DMS 273 treated with DMSO at 0.1 percent for 48 hours (cell line): Measurements from ENCODE around the gene SEPTIN8.

Experiments
- DNase-seq: peaks from one replicate; lab custom pipeline; 2025; lab: John Stamatoyannopoulos, UW

The SEPTIN8 gene

DNA sequence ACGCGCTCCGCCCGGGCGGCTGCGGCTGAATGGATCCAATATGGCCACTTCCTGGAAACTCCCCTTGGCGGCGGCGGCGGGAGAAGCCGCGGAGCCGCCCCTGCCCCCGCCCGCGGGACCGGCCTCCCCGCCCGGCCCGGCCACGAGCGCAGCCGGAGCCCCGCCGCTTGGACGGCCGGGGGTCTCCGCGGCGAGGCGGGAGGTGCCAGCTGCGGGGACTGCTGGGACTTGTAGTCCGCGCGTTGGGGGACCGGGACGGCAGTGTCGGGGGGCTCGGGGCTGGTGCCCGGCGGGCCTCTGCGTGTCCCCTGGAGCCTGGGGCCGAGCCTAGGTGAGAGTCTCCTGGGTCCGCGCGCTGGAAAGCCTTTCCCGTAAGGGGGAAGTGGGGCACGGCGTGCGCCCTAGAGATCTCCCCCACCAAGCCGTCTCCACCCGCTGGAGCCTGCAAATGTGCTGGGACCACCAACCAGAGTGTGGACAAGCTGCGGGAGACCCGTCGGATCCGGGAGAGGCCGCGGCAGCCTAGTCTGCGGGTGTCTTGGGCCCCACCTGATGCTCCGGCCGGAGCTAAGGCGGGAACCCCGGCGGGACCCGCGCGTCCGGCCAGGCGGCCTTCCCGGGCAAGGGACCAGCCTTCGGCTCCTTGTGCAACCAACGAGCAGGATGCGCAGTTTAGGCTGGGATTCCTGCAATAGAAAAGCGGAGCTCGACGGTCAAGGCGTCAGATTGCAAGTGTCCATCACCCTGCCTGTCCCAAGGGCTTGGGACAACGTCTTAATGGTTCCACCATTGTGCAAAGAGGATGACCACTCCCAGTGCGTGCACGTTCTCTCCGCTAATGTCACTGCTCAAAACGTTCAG, at the start of gene SEPTIN8:
TSS of gene SEPTIN8 (minus strand) at position 31 of the 861 bp plus-strand sequence. CDS start 102 bp downstream, outside the sequence.
- no peak for DNase-seq

DNA sequence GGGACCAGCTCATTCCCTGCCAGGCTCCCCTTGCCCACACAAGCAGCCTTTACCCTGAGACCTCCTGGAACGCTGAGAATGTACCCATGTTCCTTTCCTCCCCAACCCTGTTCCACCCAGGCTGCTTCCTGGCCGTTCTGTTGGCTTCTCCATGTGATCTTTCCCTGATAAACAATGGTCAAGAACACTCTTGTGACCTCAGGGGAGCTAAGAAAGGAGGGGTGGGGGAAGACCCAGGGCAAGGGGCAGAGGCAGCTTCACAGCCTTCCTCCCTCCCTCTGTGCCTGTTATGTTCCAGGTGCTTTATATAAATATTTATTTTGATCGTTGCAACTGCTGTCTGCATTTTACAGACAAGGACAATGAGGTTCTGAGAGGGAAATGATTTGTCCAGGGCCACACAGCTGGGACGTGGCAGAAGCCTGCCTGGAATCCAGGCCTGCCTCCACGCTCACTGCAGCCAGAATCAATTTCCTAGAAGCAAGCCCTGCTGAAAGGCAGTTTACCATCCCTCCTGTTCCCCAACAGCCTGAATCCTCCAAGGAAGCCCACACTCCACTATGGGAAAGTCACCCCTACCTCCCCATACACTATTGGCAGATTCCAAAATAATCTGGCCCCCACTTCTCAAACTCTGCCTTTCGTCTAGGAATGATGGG, 49.5 kb upstream of the SEPTIN8 start:
- DNase-seq = no peak

DNA sequence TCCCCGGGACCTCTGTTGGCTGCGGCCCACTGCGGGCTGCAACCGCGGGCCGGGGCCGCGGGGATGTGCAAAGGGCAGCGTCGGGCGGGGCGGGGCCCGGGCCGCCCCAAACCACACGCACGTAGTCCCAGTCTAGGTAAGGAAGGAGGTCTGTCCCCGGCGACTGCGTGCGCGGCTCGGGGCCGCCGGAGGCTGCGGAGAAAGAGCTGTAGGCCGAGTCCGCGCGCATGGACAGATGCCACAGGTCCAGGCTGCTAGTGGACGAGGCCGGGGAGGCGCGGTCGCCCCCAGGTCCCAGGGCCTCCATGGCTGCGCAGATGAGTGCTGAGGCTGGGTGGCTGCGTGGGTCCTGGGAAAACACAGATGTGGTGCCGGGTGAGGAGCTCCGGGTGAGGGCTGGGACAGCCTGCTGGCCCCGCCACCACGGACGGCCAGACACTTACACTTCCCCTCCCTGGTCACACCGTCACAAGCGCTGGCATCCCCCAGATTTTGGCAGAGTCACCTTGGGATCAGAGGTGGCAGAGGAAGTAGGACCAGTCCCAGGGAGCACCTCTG, 48.9 kb upstream of the SEPTIN8 start:
- no peak for DNase-seq

GRCh38 chr5:132825033-132825833, 48.2 kb upstream of the SEPTIN8 start:
- DNase-seq = no peak

DNA sequence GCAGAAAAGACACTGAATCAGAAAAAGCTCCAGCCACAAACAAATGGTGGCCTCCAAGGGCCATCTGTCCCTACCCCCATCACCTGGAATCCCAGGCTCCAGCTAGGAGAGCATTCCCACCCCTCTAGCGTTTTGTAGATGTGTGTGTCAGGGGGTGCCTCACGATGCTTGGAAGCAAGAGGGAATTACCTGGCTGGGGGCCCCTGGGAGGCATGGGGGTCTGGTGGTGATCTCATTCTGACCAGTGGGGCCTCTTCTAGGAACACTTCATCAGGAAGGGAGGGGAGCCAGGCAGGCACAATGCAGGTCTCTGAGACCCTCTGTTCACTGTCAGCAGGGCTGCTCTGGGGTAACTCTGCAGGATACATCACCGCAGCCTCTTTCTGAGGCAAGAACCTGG, 47.4 kb upstream of the SEPTIN8 start:
- DNase-seq = no peak

GRCh38 chr5:132823481-132824050, 46.5 kb upstream of the SEPTIN8 start:
- no peak for DNase-seq

DNA sequence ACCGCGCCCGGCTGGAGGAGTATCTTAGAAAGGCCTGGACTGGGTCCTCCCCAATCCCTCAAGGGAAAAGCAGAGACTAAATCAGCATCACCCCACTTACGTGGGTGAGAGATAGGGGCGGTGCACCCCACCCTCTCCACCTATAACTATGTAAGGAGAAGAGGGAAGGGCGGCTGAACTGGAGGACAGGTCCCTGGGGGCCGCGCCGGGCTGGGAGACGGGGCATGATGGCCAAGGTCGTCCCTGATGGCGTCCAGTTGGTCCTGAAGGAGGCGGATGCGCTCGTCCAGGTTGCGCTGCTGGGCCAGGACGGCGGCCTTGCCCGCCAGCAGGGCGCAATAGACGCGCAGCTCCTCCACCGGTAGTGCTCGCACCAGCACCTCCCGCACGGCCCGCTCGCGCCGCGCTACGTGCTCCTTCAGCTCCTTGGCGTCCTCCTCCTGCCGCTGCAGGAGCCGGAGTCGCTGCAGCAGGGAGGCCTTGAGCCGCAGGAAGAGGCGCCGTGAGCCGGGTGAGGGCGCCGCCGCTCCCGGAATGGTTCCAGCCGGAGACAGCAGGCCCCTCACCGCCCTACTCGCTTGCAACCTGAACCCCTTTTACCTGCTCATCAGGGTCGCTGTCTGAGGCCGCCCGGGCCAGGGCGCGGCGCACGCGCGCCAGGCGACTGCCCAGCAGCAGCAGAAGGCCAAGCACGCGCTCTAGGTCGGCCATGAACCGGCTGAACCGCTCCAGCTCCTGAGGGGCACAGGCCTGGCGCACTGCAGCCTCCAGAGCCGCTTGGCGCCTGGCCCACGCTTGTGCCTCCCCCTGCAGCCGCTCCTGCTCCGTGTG, 45.8 kb upstream of the SEPTIN8 start:
- DNase-seq = no peak

DNA sequence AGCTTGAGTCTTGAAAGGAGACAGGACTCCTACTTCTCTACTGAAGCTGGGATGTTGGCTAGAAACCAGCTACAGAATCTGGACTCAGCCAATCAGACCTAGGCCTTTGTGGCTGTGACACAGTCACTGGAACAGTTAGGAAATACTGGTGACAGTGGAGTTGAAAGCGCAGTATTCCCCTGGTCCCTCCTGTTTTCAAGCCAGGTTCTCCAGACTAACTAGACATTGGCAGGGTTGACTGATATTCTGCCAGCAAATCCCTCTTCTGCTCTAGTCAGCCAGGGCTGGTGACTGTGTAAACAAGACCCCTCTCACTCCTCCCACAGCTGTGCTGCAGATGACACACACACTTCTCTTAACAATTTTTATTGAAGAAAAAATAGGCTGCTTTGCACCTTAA, 44.8 kb upstream of the SEPTIN8 start:
- DNase-seq = no peak

DNA sequence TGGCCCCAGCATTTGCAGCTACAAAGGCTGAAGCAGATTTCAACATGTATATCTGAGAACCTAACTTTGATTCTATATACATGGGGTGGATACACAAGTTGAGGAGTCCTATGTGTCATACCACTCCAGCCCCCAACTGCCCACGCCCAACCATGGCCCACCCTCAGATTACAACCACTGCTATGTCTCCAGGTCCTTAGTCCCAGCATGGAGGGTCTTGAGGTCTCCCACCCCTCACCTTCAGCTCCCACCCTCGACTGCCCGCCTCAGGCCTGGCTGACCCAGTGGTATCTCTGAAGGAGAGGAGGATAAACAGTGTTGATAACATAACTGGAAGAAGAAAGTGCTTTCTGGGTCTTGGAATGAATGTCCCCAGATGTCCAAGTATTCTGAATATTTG, 44.3 kb upstream of the SEPTIN8 start:
- DNase-seq = no peak

DNA sequence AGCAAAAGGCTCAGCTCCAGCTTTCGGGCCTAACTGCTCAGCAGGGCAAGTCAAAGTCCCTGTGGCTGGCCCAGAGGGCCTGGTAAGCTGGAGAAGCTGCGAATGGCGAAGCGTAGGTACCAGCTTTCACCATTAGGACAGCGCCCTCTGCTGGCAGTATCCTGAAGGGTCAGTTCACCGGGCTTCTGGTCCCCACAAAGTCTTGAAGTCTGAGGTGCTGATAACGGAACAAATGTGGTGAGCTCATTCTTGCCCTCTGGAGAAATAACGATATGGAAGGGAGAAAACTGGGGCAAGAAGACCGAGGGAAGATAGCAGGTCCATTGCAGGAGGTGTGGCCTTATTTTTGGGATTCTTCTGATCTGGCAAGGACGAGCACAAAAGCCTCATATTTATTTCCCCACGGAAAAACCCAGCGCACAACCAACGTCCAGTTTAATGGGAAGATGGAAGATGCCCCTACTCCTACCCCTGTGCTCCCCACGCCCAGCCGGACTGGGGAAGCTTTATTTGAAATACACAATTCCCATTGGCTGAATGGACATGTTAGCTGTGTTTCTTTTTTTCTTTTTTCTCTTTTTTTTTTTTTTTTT, 43.2 kb upstream of the SEPTIN8 start:
- peak; percentile 73 for DNase-seq

DNA sequence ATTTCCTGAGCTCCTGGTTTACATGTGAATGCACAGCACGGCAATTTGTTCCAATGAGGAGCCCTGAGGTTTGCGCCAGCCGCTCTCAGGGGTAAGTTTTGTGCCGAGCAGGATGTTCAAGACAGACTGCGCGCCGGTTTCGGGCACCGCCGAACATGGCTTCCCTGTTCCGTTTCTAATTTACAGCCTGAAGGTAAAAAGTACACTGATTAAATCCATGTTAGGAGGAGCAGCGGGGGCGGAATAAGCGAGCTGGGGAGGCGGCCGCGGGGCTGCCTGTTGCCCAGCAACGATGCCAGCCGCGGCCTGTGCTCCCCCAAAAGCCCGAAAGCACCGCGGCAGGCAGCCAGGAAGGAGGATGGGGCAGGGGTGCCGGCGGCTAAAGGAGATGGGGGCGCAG, 42.4 kb upstream of the SEPTIN8 start:
- DNase-seq = no peak

DNA sequence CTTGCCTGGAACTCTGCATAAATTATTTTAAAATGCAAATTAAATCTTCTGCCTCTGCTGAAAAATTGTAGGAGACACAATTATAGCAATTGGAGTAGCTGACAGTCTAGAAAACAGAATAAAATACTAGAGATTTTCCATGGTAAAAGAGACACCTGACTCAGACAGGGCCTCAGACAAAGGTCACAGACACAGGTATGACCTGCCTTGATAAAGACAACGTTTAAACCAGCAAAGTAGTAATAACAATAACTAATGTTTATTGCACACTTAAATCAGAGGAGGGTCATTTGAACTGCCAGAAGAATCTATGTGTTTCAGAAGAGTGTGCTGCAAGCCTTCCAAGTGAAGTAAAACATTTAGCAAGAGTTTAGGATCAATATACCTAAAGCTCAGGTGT, 40.0 kb upstream of the SEPTIN8 start:
- no peak for DNase-seq

- no peak for DNase-seq
Measured at GRCh38 chr5:132816554-132816953, 39.5 kb upstream of the SEPTIN8 start.

DNA sequence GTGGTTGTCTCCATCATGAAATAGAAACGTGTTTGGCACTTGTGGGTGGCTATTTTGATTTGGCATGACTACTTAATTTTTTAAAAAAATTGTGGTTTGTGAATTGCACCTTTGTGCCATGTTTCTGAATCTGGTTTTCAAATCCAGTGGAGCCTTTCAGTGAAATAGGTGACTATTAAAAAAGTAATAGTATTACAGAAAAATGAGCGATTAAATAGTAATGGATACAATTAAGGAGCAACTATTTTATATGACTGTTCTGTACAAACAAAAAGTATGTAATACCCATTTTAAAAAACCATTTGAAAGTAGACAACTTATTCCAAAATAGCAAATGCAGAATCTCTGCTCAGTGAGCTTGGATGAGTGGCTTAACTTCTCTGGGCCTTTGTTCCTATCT, 39.0 kb upstream of the SEPTIN8 start:
- DNase-seq = no peak

DNA sequence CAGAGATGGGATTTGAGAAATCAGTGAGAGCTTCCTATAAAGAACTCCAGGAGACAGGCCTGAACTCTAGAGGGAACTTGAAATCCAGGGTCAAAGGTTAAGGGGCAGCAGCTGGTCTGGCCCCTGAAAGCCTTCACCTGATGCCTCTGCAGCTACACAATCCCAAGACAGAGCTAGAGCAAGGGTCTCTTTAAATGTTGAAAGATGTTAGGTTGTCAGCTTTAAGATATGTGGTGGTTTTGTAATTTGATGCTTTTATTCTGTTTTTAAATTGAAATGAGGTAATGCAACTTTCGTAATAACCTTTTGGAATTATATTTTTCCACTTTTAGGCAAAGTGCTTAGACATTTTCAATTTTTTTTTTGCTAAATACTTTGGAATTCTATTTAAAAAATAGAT, 38.4 kb upstream of the SEPTIN8 start:
- no peak for DNase-seq

GRCh38 chr5:132814503-132815294, 37.7 kb upstream of the SEPTIN8 start:
- DNase-seq = no peak

GRCh38 chr5:132813599-132814502, 36.8 kb upstream of the SEPTIN8 start:
- no peak for DNase-seq

- DNase-seq = peak; percentile 47
Measured at GRCh38 chr5:132812781-132813598, 36.0 kb upstream of the SEPTIN8 start, which contains the start of gene SOWAHA. TSS of gene SOWAHA (plus strand) at chr5:132813302. CDS start at chr5:132813622, 320 bp downstream.
